Loucy (cell line): ENCODE results near the gene FSTL4.

Experiments
- H2AFZ ChIP-seq: fragments of 200-600 bp; sonication (generic); 2 replicates; pipeline ENCODE4 v1.6.0; 2016; ENCODE audit warnings: antibody characterized with exemption, mild to moderate bottlenecking, low read length, moderate library complexity
- H3F3A ChIP-seq: fragments of 200-600 bp; 2 replicates; pipeline ENCODE4 v1.6.0; 2016; ENCODE audit warnings: antibody characterized with exemption, low read depth, mild to moderate bottlenecking
- H3K27me3 ChIP-seq: fragments of 200-600 bp; sonication (generic); 2 replicates; pipeline ENCODE4 v1.6.1; 2014; ENCODE audit warnings: low read length, mild to moderate bottlenecking; ENCODE audit not compliant: insufficient read depth, poor library complexity, severe bottlenecking
- H3K36me3 ChIP-seq: fragments of 200-600 bp; sonication (generic); 2 replicates; pipeline ENCODE4 v1.6.1; 2016; ENCODE audit warnings: low read length; ENCODE audit not compliant: insufficient read depth
- H3K4me1 ChIP-seq: fragments of 200-600 bp; sonication (generic); 2 replicates; pipeline ENCODE4 v1.5.1; 2014; ENCODE audit warnings: low read length, mild to moderate bottlenecking; ENCODE audit not compliant: insufficient read depth, poor library complexity, severe bottlenecking
- H3K4me2 ChIP-seq: fragments of 200-600 bp; sonication (generic); 2 replicates; pipeline ENCODE4 v1.6.0; 2014; ENCODE audit warnings: antibody characterized with exemption, low read length, low read depth, mild to moderate bottlenecking; ENCODE audit not compliant: poor library complexity, severe bottlenecking
- H3K4me3 ChIP-seq: fragments of 200-600 bp; sonication (generic); 2 replicates; pipeline ENCODE4 v1.5.1; 2014; ENCODE audit warnings: low read length, mild to moderate bottlenecking, mixed read lengths; ENCODE audit not compliant: poor library complexity, severe bottlenecking
- H3K79me2 ChIP-seq: fragments of 200-600 bp; sonication (generic); 2 replicates; pipeline ENCODE4 v1.6.1; 2014; ENCODE audit warnings: low read length; ENCODE audit not compliant: insufficient read depth
- H3K9ac ChIP-seq: fragments of 200-600 bp; sonication (generic); 2 replicates; pipeline ENCODE4 v1.6.0; 2014; ENCODE audit warnings: mild to moderate bottlenecking, low read depth, low read length, moderate library complexity; ENCODE audit not compliant: poor library complexity, severe bottlenecking
- H3K9me2 ChIP-seq: fragments of 200-600 bp; sonication (generic); replicated peaks from 2 replicates; pipeline ENCODE4 v1.6.1; 2016; ENCODE audit warnings: low read depth, low read length, mixed read lengths
- H3K9me3 ChIP-seq: fragments of 200-600 bp; sonication (generic); 2 replicates; pipeline ENCODE4 v1.6.1; 2014; ENCODE audit warnings: mild to moderate bottlenecking, antibody characterized with exemption, low read length, low read depth; ENCODE audit not compliant: insufficient read depth
- H4K20me1 ChIP-seq: fragments of 200-600 bp; sonication (generic); 2 replicates; pipeline ENCODE4 v1.6.0; 2014; ENCODE audit warnings: antibody characterized with exemption, low read length, mild to moderate bottlenecking; ENCODE audit not compliant: insufficient read depth, poor library complexity, severe bottlenecking
- EZH2phosphoT487 ChIP-seq: fragments of 200-600 bp; IDR thresholded peaks from 2 replicates; pipeline ENCODE4 v1.6.1; 2018; ENCODE audit warnings: antibody characterized with exemption, mild to moderate bottlenecking, moderate library complexity, borderline replicate concordance
- TF ChIP-seq, protein P1 (sequence below): fragments of 200-600 bp; sonication (generic); conservative IDR thresholded peaks from 2 replicates; pipeline ENCODE4 v1.5.1; 2014; ENCODE audit warnings: mild to moderate bottlenecking, antibody characterized with exemption, low read length

FSTL4 gene

GRCh38 chr5:133251296-133252132 is 360.8 kb downstream of the FSTL4 start:
- Histone ChIP-seq H3K9me2 (no peaks in the 10 kb centered on the region), H4K20me1 (no peaks in the 10 kb centered on the region), H3K27me3 (no peaks in the 10 kb centered on the region), H3K4me3 (no peak overlapping the region), H3K4me1 (peaks cover 10% of the 10 kb centered on the region), H3F3A (no peaks in the 10 kb centered on the region), H3K36me3 (no peaks in the 10 kb centered on the region), H3K79me2 (no peaks in the 10 kb centered on the region), H3K4me2 (no peak overlapping the region), H3K9me3 (no peaks in the 10 kb centered on the region), H3K9ac (no peak overlapping the region), H2AFZ (no peak overlapping the region)
- no peak for TF ChIP-seq EZH2phosphoT487
- TF ChIP-seq, protein P1, sequence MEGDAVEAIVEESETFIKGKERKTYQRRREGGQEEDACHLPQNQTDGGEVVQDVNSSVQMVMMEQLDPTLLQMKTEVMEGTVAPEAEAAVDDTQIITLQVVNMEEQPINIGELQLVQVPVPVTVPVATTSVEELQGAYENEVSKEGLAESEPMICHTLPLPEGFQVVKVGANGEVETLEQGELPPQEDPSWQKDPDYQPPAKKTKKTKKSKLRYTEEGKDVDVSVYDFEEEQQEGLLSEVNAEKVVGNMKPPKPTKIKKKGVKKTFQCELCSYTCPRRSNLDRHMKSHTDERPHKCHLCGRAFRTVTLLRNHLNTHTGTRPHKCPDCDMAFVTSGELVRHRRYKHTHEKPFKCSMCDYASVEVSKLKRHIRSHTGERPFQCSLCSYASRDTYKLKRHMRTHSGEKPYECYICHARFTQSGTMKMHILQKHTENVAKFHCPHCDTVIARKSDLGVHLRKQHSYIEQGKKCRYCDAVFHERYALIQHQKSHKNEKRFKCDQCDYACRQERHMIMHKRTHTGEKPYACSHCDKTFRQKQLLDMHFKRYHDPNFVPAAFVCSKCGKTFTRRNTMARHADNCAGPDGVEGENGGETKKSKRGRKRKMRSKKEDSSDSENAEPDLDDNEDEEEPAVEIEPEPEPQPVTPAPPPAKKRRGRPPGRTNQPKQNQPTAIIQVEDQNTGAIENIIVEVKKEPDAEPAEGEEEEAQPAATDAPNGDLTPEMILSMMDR: no peak

DNA sequence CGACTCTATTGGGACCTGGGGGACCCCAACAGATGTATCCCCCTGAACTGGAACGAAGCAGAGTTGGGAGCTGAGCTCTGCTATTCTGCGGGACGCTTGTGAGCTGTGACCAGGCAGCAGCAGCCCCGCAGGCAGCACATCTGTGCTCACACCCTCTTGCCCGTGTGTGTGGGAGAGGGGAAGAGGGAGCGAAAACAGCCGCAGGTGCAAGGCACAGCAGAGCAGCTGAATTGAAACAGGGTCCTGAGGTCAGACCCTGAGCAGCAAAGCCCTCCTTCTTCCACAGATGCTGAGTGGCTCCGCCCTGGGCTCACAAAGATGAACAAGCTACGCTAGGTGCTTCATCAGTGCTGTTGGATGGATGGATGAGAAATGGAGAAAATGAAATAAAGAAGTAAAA is 361.8 kb downstream of the FSTL4 start:
- no peak for TF ChIP-seq EZH2phosphoT487
- TF ChIP-seq, protein P1: no peak
- H3K4me3 ChIP-seq: no peak overlapping the region
- no peak overlapping the region for H3K9ac ChIP-seq
- peaks cover 10% of the 10 kb centered on the region for H3K4me1 ChIP-seq
- H3K79me2 ChIP-seq: no peaks in the 10 kb centered on the region
- H3K9me2 ChIP-seq: no peaks in the 10 kb centered on the region
- no peaks in the 10 kb centered on the region for H4K20me1 ChIP-seq
- no peaks in the 10 kb centered on the region for H3K27me3 ChIP-seq
- H3K4me2 ChIP-seq: no peak overlapping the region
- H3K36me3 ChIP-seq: no peaks in the 10 kb centered on the region
- no peak overlapping the region for H2AFZ ChIP-seq
- no peaks in the 10 kb centered on the region for H3K9me3 ChIP-seq
- H3F3A ChIP-seq: no peaks in the 10 kb centered on the region

GRCh38 chr5:133249593-133249992 is 362.7 kb downstream of the FSTL4 start:
- Histone ChIP-seq H4K20me1 (no peaks in the 10 kb centered on the region), H3K4me1 (peaks cover 10% of the 10 kb centered on the region), H3K36me3 (no peaks in the 10 kb centered on the region), H3K4me3 (no peak overlapping the region), H3F3A (no peaks in the 10 kb centered on the region), H3K9ac (no peak overlapping the region), H3K27me3 (no peaks in the 10 kb centered on the region), H2AFZ (no peak overlapping the region), H3K79me2 (no peaks in the 10 kb centered on the region), H3K4me2 (no peak overlapping the region), H3K9me2 (no peaks in the 10 kb centered on the region), H3K9me3 (no peaks in the 10 kb centered on the region)
- TF ChIP-seq, protein P1: no peak
- no peak for TF ChIP-seq EZH2phosphoT487
